PC-3 (cell line): ENCODE results near the gene FBLN1. TPM values are rescaled to one million over a fixed set of nuclear protein-coding genes. Genes with fewer than 3 reads are reported as not detected.
"Not testable (repeated sequence)": the region's sequence is repeated elsewhere in the genome, so short reads cannot be mapped to it uniquely, and the experiment has no call there.

ENCODE experiments used
- ATAC-seq: fragments of 200-7000 bp; cut with Tn5 transposase; 2 replicates; pipeline ENCODE4 v1.9.1; 2020; ENCODE audit warnings: mild to moderate bottlenecking, moderate library complexity
- BruUV-seq: library from RNA; stranded (reverse); fragments of 400-500 nt; replicated peaks from 2 replicates; lab custom pipeline; 2021; lab: Mats Ljungman, UMichigan
- CTCF ChIA-PET: fragments of 300-600 bp; sonication (Branson Sonifier 250); formaldehyde crosslinking; loops from one replicate; lab custom pipeline; 2022; ENCODE audit warnings: antibody characterized with exemption; lab: Charles Lee
- POLR2A ChIA-PET: fragments of 300-600 bp; sonication (Branson Sonifier 250); formaldehyde crosslinking; loops from one replicate; lab custom pipeline; 2022; ENCODE audit warnings: antibody characterized with exemption; ENCODE audit not compliant: unreplicated experiment; lab: Charles Lee
- DNase-seq: peaks from one replicate; pipeline ENCODE4 v3.0.0-alpha.2; 2015
- H2AFZ ChIP-seq: fragments of 300-600 bp; sonication (generic); 2 replicates; pipeline ENCODE4 v1.6.0; 2016; ENCODE audit warnings: antibody characterized with exemption, low read length
- H3F3A ChIP-seq: fragments of 300-600 bp; sonication (generic); one replicate; pipeline ENCODE4 v1.6.0; 2017; ENCODE audit warnings: antibody characterized with exemption, low read length, control low read depth, mild to moderate bottlenecking; ENCODE audit not compliant: unreplicated experiment
- H3K27ac ChIP-seq: fragments of 300-600 bp; sonication (generic); 2 replicates; pipeline ENCODE4 v1.5.1; 2016; ENCODE audit warnings: mild to moderate bottlenecking, low read length
- H3K27me3 ChIP-seq: fragments of 300-600 bp; sonication (generic); 2 replicates; pipeline ENCODE4 v1.6.1; 2016; ENCODE audit warnings: low read length, mixed read lengths
- H3K36me3 ChIP-seq: fragments of 300-600 bp; sonication (generic); 2 replicates; pipeline ENCODE4 v1.6.1; 2016; ENCODE audit warnings: low read depth, mixed run types, low read length, mixed read lengths
- H3K4me1 ChIP-seq: fragments of 300-600 bp; sonication (generic); 2 replicates; pipeline ENCODE4 v1.5.1; 2016; ENCODE audit warnings: low read length; ENCODE audit not compliant: insufficient read depth
- H3K4me2 ChIP-seq: fragments of 300-600 bp; sonication (generic); 2 replicates; pipeline ENCODE4 v1.6.0; 2016; ENCODE audit warnings: low read length
- H3K4me3 ChIP-seq: fragments of 300-600 bp; sonication (generic); 2 replicates; pipeline ENCODE4 v1.5.1; 2016; ENCODE audit warnings: mild to moderate bottlenecking, low read length, mixed read lengths
- H3K79me2 ChIP-seq: fragments of 300-600 bp; sonication (generic); 2 replicates; pipeline ENCODE4 v1.6.1; 2017; ENCODE audit warnings: low read length, mixed read lengths
- H3K9ac ChIP-seq: fragments of 300-600 bp; sonication (generic); 2 replicates; pipeline ENCODE4 v1.6.0; 2016; ENCODE audit warnings: mild to moderate bottlenecking, low read length
- H3K9me2 ChIP-seq: fragments of 300-600 bp; sonication (generic); replicated peaks from 2 replicates; pipeline ENCODE4 v1.6.1; 2016; ENCODE audit warnings: mixed run types, low read length, mixed read lengths
- H3K9me3 ChIP-seq: fragments of 300-600 bp; sonication (generic); 2 replicates; pipeline ENCODE4 v1.6.1; 2016; ENCODE audit warnings: low read length, mixed read lengths
- H4K20me1 ChIP-seq: fragments of 300-600 bp; sonication (generic); 2 replicates; pipeline ENCODE4 v1.6.1; 2016; ENCODE audit warnings: low read length, mixed read lengths
- CTCF ChIP-seq: fragments of 300-600 bp; sonication (generic); conservative IDR thresholded peaks from 2 replicates; pipeline ENCODE4 v1.5.1; 2017; ENCODE audit warnings: antibody characterized with exemption, low read depth, mild to moderate bottlenecking, low read length
- EZH2 ChIP-seq: fragments of 300-600 bp; sonication (generic); IDR thresholded peaks from one replicate; pipeline ENCODE4 v1.6.1; 2017; ENCODE audit warnings: antibody characterized with exemption, mild to moderate bottlenecking, low read length; ENCODE audit not compliant: unreplicated experiment
- EZH2phosphoT487 ChIP-seq: fragments of 300-600 bp; sonication (generic); IDR thresholded peaks from 2 replicates; pipeline ENCODE4 v1.6.1; 2018; ENCODE audit warnings: mild to moderate bottlenecking, antibody characterized with exemption, low read length, borderline replicate concordance
- intact Hi-C: fragments of 100-400 bp; cut with micrococcal nuclease; formaldehyde crosslinking; loops from 2 replicates; pipeline ENCODE4 v1.9.0; 2023
- total RNA-seq: library from RNA; depleted of rRNA; stranded (reverse); fragments of >200 nt; gene quantifications from 2 replicates; pipeline ENCODE4 v1.2.3, GENCODE V29; 2014

The FBLN1 gene
- total RNA-seq, 1 experiment from 2014 or later = 13.4 TPM

- no peak for DNase-seq
- intact Hi-C loops = no loop called here
- ATAC-seq = no peak
- H3K9me3 ChIP-seq = no peaks in the 10 kb centered on the region
- no TSS peak for BruUV-seq
- no peak overlapping the region for H3K4me2 ChIP-seq
- H3K79me2 ChIP-seq = peaks cover 5% of the 10 kb centered on the region
- H3K9me2 ChIP-seq = no peaks in the 10 kb centered on the region
- no peak overlapping the region for H3K9ac ChIP-seq
- TF ChIP-seq CTCF (no peak), EZH2 (no peak), EZH2phosphoT487 (no peak)
- ChIA-PET CTCF (no interaction called here), POLR2A (no interaction called here)
- no peaks in the 10 kb centered on the region for H4K20me1 ChIP-seq
- no peaks in the 10 kb centered on the region for H3K27me3 ChIP-seq
- no peak overlapping the region for H2AFZ ChIP-seq
- peaks cover 9% of the 10 kb centered on the region for H3K4me1 ChIP-seq
- H3K4me3 ChIP-seq = no peak overlapping the region
- no peaks in the 10 kb centered on the region for H3F3A ChIP-seq
- no peaks in the 10 kb centered on the region; the same call in 1 of the 2 replicates for H3K36me3 ChIP-seq
- no peak overlapping the region for H3K27ac ChIP-seq
These were observed 118.0 kb downstream of the FBLN1 start for GRCh38 chr22:45620706-45621105.

GRCh38 chr22:45621836-45622600, 119.3 kb downstream of the FBLN1 start:
- BruUV-seq = no TSS peak
- ChIA-PET CTCF (no interaction called here), POLR2A (no interaction called here)

GRCh38 chr22:45623464-45624145, 120.9 kb downstream of the FBLN1 start:
- H4K20me1 ChIP-seq, H3K36me3 ChIP-seq, H3K9me3 ChIP-seq, H3K27ac ChIP-seq, DNase-seq, H3K9ac ChIP-seq, ATAC-seq, CTCF ChIA-PET, H3K4me3 ChIP-seq, H3K27me3 ChIP-seq, H3K4me2 ChIP-seq, H3F3A ChIP-seq, BruUV-seq, H2AFZ ChIP-seq, POLR2A ChIA-PET, intact Hi-C loops, H3K9me2 ChIP-seq: not testable (repeated sequence)
- peaks cover 23% of the 10 kb centered on the region for H3K4me1 ChIP-seq
- peaks cover 11% of the 10 kb centered on the region for H3K79me2 ChIP-seq

More at GRCh38 chr22:45621836-45622600, 119.3 kb downstream of the FBLN1 start:
- no peaks in the 10 kb centered on the region for H4K20me1 ChIP-seq
- no peaks in the 10 kb centered on the region; the same call in 1 of the 2 replicates for H3K36me3 ChIP-seq
- intact Hi-C loops = no loop called here
- no peak overlapping the region for H3K4me3 ChIP-seq
- peaks cover 21% of the 10 kb centered on the region for H3K4me1 ChIP-seq
- no peaks in the 10 kb centered on the region for H3F3A ChIP-seq
- H3K27ac ChIP-seq = no peak overlapping the region
- no peak overlapping the region for H3K9ac ChIP-seq
- peaks cover 11% of the 10 kb centered on the region for H3K79me2 ChIP-seq
- no peaks in the 10 kb centered on the region for H3K27me3 ChIP-seq
- no peaks in the 10 kb centered on the region for H3K9me2 ChIP-seq
- no peak overlapping the region for H3K4me2 ChIP-seq
- DNase-seq = no peak
- no peak overlapping the region for H2AFZ ChIP-seq
- no peaks in the 10 kb centered on the region for H3K9me3 ChIP-seq
- ATAC-seq = no peak
- TF ChIP-seq EZH2phosphoT487 = no peak
- no peak for TF ChIP-seq EZH2
- no peak for TF ChIP-seq CTCF
